Fibroblast of skin of left quadriceps (primary cell): ENCODE results near the gene FLT1.
A peak's percentile ranks its signal among the peaks of the same experiment; 100 is the strongest.

Experiments used
- DNase-seq, 2 experiments: peaks; one replicate each; pipeline ENCODE4 v3.0.0-alpha.2; 2013; ENCODE audit warnings: low read depth in 2 of 2

The FLT1 gene

GRCh38 chr13:28425793-28426192 lies 69.1 kb downstream of the FLT1 start:
- no peak for DNase-seq

DNA sequence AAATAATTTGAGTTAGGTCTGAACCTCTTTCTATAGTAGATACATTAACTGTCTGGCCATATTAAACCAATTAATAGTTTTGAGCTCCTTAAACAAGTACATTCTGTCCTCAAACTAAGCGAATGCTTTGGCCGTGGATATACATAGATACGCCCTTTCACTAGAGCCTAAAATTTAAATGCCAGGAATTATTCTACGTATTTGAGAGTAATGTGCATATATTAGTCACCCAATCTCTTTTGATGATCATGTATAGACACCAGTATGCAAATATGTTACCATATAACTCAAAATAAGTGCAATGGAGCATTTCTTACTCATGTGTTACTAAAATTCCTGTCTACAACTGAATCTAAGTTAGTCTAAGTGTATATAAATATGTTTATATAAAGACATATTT lies 70.4 kb downstream of the FLT1 start:
- DNase-seq: no peak

DNA sequence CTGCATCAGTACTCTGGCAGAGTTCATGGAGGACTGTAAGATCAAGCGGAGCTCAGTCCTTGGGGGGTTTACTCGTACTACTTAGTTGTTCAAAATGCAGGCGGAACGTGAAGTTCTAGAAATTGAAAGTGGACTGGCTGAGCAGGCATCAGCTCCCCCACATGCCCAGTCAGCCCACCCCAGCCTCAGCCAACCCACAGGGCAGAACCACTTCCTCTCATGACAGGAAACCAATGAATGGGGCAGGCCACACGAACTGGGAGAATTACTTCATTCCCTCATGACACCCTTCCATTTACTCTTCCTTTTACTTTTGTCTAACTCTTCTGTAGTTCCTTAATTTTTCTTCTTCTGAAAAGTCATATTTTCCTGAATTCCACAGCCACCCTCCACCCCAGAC lies 71.9 kb downstream of the FLT1 start:
- DNase-seq: no peak

GRCh38 chr13:28421676-28422410 lies 73.1 kb downstream of the FLT1 start:
- no peak for DNase-seq

DNA sequence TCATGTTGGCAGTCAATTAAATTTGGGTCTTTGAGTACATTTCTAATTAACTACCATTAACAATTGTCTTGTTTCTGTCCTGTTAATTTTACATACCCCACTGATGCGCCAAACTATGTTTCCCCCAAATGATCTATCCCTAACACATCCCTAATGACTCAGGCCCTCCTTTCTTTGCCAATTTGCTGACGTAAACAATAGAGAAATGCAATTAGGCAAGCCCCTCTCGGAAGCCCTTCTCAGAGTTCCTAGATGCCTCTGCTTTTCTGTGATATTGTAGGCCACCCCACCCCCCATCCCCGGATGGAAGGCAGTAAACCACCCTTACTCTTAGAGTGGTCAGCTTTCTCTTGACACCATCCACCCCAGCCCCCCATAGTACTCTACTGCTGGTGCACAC lies 74.2 kb downstream of the FLT1 start:
- DNase-seq: peak in 1 of 2 experiments; percentile 19

DNA sequence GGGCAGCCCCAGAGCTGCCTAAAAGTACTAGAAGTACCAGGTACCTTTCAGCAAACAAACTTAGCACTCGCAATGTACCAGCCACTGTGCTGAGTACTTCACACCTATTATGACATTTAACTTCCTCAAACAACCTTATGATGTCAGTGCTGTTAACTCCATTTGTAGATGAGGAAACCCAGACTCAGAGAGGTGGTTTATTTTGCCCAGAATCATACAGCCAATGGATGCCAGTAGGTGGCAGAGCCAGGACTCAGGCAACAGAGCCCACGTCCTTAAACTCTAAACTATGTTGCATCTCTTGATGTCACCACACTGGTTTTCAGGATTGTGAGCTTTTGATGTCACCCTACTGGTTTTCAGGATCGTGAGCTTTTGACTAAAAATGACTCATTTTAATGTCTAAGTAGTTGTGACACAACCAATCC lies 78.9 kb downstream of the FLT1 start:
- DNase-seq: no peak

GRCh38 chr13:28413999-28414398 lies 80.9 kb downstream of the FLT1 start:
- no peak for DNase-seq

GRCh38 chr13:28412981-28413380 lies 81.9 kb downstream of the FLT1 start:
- no peak for DNase-seq

DNA sequence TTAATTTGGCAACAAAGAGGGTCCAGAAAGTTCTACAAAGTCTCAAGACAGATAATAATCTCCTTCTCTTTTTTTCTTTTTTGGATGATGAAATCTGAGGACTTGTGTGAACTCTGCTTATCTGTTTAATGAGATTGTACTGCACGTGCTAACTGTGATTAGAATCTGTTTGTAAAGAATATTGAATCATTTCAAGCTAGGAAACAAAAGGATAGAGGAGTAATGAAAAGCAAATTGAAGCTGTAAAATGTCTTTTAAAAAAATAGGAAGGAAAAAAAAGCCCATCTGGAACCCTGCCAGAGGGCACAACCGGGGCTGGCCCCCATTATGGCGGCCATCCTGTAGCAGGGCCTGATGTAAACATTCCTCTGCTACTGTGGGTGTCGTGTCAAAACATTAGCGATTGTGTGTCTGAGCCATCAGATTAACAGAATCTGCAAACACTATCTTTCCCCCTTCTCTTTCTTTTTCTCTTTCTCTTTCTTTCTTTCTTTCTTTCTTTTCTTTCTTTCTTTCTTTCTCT lies 83.0 kb downstream of the FLT1 start:
- DNase-seq: no peak

GRCh38 chr13:28410096-28410495 lies 84.8 kb downstream of the FLT1 start:
- no peak for DNase-seq

DNA sequence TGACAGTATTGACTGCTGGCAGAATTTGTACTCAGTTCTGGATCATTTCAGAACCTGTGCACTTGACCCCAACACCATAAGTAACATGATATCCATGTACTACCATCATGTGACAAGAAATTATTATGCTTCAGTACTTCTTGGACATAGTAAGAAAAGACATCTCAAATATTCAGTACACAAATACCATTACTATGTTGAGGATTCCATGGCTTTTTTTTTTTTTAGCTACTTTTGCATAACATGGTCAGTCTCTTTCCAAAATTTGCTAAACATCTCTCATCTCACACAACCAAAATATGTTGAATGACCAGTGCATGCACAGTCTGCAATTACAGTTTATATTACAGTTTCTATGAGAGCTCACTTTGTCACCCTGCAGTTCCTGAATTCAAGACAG lies 85.3 kb downstream of the FLT1 start:
- no peak for DNase-seq

DNA sequence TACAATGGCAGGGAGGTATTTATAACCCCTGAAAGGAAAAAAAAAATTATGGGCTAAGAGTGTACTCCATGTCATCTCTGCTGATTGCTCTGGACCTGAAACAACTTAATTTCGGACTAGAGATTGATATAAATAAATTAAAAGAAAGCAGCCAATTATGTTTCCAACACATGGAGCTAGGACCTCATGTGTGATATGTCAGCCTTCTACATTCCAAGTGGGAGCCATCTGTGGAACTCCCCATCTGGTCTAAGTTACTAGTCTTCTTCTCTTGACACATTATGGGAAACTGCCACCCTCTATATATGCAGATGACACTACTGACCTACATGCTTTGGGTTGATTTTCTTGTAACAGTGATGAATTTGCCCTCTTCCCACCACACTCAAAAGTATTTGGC lies 86.1 kb downstream of the FLT1 start:
- DNase-seq: no peak

- no peak for DNase-seq
Measured at GRCh38 chr13:28408235-28408848, 86.6 kb downstream of the FLT1 start.

GRCh38 chr13:28406733-28407266 lies 88.1 kb downstream of the FLT1 start:
- no peak for DNase-seq

- DNase-seq: no peak
Measured at GRCh38 chr13:28402057-28402381, 92.9 kb downstream of the FLT1 start.

DNA sequence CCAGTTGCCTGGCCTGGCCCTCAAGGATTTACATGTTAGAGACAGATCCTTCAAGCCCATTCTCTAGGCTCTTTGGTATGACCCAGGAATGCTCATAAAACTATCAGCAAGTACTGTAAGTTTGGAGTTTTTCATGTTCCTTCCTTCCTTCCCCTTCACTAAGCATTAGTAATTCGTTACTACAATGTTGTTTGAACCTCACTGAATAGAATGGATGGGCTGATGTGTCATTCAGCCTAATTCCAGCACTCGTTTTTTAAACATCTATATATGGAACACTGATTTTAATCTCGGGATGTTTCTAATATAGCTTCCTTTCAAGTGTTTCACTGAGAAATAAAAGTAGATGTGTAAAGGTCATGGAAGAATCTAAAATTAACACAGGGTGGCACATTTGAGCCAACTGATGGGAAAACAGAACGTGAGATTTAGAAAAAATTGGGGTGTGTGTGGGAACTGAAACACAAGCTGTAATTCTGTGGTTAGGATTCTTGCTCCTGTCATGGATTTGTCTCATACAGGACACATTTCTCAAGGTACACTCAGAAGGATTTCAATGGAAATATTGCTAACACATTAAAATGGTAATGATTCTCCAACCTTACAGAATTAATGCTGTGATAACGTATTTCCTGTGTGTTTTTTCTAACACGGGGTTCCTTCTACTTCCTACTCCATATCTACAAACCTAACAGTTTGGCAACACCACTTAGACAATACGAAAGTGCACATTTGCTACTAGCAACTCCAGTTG lies 93.4 kb downstream of the FLT1 start:
- peak; percentile 79 to 80 for DNase-seq

- no peak for DNase-seq
Measured at GRCh38 chr13:28396053-28396452, 98.9 kb downstream of the FLT1 start.

GRCh38 chr13:28394422-28394821 lies 100.5 kb downstream of the FLT1 start:
- DNase-seq: no peak

DNA sequence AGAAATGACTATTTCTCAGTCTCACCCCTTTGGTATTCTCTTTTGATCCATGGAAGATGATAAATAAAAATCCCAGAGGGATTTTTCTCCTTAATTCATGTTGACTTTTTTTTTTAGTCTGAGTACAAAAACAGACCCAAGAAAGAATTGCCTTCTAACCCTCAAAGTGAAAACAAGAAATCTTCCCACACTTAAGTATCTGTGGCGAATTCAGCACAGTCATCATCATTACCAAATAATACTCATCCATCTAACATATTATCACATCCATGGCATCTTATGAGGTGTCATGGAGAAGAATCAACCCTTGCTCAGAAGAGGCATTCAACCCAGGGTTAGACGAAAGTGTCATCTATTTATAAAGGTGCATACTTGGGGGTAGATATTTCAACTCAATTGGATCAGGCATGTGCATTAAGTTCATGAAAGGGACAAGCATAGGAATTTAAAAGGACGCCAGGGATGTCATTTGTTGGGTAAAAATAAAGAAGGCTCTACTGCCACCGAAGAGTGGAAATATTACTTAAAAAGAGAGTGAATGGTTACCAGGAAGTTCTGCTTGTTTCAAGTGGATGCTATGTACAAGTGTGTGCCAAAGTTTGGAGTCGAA lies 101.9 kb downstream of the FLT1 start:
- no peak for DNase-seq

DNA sequence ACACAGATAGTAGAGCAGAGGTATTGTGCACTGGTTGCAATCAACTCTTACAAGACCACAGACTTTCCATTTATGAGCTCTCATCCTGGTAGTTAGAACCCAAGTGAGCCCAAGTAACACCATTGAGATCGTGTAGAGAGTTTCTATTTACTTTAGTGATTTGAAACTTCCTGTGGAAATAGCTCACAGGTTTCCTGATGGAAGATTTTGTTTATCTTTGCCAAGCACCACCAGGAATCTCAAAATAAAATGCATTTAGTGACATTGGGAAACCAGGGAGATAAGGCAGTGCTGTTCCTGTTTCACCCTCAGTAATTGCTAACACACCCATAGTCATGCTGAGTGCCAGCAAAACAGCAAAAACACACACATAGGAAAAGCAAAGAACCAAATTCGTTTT lies 102.5 kb downstream of the FLT1 start:
- no peak for DNase-seq

- DNase-seq: no peak
Measured at GRCh38 chr13:28387740-28388501, 107.0 kb downstream of the FLT1 start.
